Transverse colon (tissue), 4 donors: ENCODE measurements around the gene PTH2.

Source experiments
- CTCF ChIP-seq, 5 experiments: fragments of 200-600 bp in 3 of 5; fragments of 450-650 bp in 2 of 5; sonication (generic) in 3 of 5; IDR thresholded peaks; 1 replicate in 2 of 5; 2 replicates in 3 of 5; pipeline ENCODE4 v1.5.1; 2016 to 2017; ENCODE audit warnings: antibody characterized with exemption in 5 of 5, inconsistent platforms in 3 of 5, mild to moderate bottlenecking in 2 of 5, moderate library complexity in 1 of 5
- POLR2A ChIP-seq: fragments of 450-650 bp; IDR thresholded peaks from one replicate; pipeline ENCODE4 v1.6.1; 2016; ENCODE audit warnings: antibody characterized with exemption, mild to moderate bottlenecking, moderate library complexity
- POLR2AphosphoS5 ChIP-seq, 3 donors: sonication (generic); formaldehyde crosslinking; IDR thresholded peaks; one replicate each; pipeline ENCODE4 v1.6.1; 2016; ENCODE audit warnings: antibody characterized with exemption in 3 of 3

- TF ChIP-seq POLR2AphosphoS5 (IDR thresholded peaks at IDR 0.05) (no peak), POLR2A (no peak), CTCF (IDR thresholded peaks at IDR 0.05) (no peak)
Measured at GRCh38 chr19:49442354-49442753, 19.1 kb upstream of the PTH2 start.
